SK-N-SH treated with all-trans-retinoic acid at 6 μM for 48 hours (cell line): ENCODE results near the gene OR8A1.

Source experiments
- ARNTL ChIP-seq: fragments of 450-650 bp; formaldehyde crosslinking; IDR thresholded peaks from 2 replicates; pipeline ENCODE4 v1.5.0; 2020; ENCODE audit warnings: low read depth, mild to moderate bottlenecking, moderate library complexity, borderline replicate concordance
- GLIS3 ChIP-seq: fragments of 250-450 bp; sonication (Bioruptor Pico); IDR thresholded peaks from 2 replicates; pipeline ENCODE4 v1.5.0; 2020; ENCODE audit warnings: mild to moderate bottlenecking, moderate library complexity
- PPARA ChIP-seq: fragments of 250-450 bp; sonication (Bioruptor Pico); IDR thresholded peaks from 2 replicates; pipeline ENCODE4 v1.5.0; 2020; ENCODE audit warnings: mild to moderate bottlenecking, borderline replicate concordance
- RARB ChIP-seq: fragments of 250-450 bp; sonication (Bioruptor Pico); IDR thresholded peaks from 2 replicates; pipeline ENCODE4 v1.8.0; 2021; ENCODE audit warnings: mild to moderate bottlenecking, moderate library complexity
- ZFP3 ChIP-seq: fragments of 250-450 bp; sonication (Bioruptor Pico); IDR thresholded peaks from 2 replicates; pipeline ENCODE4 v1.5.0; 2020; ENCODE audit warnings: mild to moderate bottlenecking, moderate library complexity

DNA sequence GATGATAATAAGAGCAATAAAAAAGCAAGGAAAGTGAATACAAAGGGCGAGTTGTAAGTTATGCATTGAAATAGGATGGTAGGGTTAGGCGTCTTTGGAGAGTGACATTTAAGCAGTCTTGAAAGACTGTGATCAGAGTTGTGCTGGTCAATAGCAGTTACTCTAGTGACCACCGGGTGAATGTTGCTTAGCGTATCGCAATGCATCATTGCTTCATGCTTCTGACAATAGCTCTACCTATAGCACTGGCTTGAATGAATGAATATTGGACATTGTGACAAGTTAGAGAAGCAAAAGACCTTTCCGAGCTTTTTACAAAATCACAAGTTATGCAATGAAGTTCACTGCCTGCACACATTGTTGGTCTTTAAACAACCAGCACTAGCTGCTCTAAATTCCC lies 18.6 kb upstream of the OR8A1 start:
- no peak for TF ChIP-seq RARB (CRISPR knock-in tag)
- no peak for TF ChIP-seq PPARA (CRISPR knock-in tag)
- TF ChIP-seq ARNTL: no peak
- TF ChIP-seq GLIS3 (CRISPR knock-in tag): no peak
- TF ChIP-seq ZFP3: no peak
